SH-SY5Y (cell line): ENCODE data around the gene MARCHF10.

ENCODE experiments used
- GATA2 ChIP-seq: IDR thresholded peaks from 2 replicates; pipeline ENCODE4 v1.6.1; 2011; ENCODE audit warnings: mild to moderate bottlenecking, low read depth, low read length
- GATA3 ChIP-seq: IDR thresholded peaks from 2 replicates; pipeline ENCODE4 v1.6.1; 2011; ENCODE audit warnings: low read depth, mild to moderate bottlenecking, low read length, moderate library complexity

- TF ChIP-seq GATA2, result no peak
- TF ChIP-seq GATA3, result no peak
Observed at GRCh38 chr17:62809656-62810055, 1.5 kb upstream of the MARCHF10 start.
